GM19238 (cell line): ENCODE measurements around the gene CRTAC1.

Experiments used
- DNase-seq: peaks from one replicate; pipeline ENCODE4 v3.0.0; 2011; ENCODE audit warnings: low spot score; ENCODE audit not compliant: insufficient read length

CRTAC1 gene

GRCh38 chr10:97901381-97901780 is 129.0 kb downstream of the CRTAC1 start:
- no peak for DNase-seq

DNA sequence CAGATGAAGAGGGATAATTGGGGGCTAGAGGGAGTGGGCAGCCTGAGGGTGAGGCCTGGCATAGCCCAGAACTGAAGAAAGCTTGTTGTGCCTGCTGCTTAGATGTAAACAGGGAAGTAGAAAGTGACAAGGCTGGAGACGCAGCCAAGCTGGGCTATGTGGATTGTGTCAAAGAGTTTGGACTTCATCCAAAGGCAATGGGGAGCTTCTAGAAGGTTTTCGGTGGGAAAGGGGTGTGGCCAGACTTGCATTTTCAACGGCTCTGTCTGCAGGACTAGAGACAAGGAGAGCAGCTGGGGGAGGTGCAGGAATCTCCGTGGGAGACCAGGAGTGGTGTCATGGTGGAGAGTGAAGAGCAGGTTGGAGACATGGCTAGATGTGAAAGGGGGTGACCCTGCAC is 132.0 kb downstream of the CRTAC1 start:
- DNase-seq = no peak

GRCh38 chr10:97896756-97897358 is 133.6 kb downstream of the CRTAC1 start:
- DNase-seq = no peak

- DNase-seq = no peak
Measured at GRCh38 chr10:97895915-97896314, 134.5 kb downstream of the CRTAC1 start.

- no peak for DNase-seq
Measured at GRCh38 chr10:97895084-97895483, 135.3 kb downstream of the CRTAC1 start.

DNA sequence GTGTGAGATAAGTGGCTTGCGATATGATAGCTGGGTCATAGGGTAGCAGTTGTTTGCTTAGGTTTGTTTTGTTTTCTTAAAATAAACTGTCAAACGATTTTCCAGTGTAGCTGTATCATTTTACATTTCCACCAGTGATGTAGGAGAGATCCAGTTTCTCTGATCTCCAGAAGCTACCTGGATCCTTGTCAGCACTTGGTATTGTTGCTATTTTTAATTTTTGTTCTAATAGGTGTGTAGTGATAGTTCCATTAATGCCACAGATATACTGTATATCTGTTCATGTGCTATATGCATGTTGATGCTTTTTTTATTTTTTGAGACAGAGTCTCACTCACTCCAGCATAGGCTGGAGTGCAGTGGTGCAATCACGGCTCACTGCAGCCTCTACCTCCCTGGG is 136.3 kb downstream of the CRTAC1 start:
- DNase-seq = no peak

DNA sequence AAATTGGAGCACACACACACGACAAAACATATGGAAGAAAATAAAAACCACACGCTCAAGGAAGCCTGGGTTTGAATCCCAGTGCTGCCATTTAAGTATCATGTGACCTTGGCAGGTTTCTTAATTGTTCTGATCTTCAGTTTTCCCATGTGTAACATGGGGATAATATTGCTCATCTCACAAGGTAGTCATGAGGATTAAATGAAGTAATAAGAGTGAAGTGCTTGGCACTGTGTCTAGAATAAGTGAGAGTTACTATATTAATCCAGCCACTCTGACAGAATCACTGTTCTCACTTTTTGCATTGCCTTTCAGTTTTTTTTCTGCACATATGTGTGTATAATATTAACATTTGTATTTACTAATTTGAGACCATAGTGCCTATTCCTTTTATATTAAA is 137.5 kb downstream of the CRTAC1 start:
- no peak for DNase-seq

DNA sequence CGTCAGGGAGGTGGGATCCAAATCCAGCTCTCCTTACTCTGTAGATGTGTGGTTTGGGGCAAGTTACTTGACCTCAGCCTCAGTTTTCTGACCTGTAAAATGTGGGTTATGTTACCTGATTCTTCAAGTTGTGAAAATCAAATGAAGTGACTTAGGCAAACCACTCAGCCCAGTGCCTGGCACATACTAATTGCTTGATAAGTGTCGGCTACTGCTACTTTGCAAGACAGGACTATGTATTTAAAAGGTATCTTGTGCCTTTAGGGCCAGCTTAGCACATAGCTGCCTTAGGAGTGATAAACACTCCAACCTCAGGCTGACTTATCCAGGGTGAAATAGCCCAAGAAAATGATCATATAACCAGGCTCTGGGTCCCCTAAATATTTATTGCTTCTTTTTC is 137.9 kb downstream of the CRTAC1 start:
- DNase-seq = no peak

- DNase-seq = no peak
Measured at GRCh38 chr10:97891497-97892167, 138.8 kb downstream of the CRTAC1 start.

DNA sequence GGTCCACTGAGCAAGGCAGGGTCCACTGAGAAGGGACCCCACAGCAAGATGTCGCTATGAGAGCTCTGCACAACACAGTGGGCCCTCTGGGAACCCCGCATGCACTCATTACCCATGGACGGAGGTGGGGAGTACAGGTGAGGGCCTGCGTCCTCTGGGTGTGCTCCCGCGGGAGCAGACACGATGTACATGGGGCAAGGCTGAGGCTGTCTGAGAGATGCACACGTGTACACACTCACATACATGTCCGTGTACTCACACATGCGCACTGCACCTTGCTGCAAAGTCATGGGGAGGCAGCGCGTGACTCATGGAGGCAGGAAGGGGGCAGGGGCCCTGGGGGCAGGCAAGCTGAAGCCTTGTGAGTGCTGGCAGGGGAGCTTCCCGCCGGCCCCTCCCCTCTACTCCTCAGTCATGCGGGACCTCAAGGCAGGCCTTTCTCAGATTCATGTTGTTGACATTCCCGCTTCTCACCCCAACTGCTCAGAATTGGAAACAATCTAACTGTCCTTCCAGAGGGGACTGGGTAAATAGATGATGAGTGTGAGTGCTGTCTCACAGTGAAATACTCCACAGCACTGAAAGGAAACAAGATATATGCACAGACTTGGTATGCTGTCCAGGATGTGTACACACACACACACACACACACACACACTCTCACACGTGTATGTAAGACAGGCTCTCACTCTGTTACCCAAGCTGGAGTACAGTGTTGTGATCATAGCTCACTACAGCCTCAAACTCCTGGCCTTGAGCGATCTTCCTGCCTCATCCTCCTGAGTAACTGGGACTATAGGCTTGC is 140.8 kb downstream of the CRTAC1 start:
- DNase-seq = no peak

DNA sequence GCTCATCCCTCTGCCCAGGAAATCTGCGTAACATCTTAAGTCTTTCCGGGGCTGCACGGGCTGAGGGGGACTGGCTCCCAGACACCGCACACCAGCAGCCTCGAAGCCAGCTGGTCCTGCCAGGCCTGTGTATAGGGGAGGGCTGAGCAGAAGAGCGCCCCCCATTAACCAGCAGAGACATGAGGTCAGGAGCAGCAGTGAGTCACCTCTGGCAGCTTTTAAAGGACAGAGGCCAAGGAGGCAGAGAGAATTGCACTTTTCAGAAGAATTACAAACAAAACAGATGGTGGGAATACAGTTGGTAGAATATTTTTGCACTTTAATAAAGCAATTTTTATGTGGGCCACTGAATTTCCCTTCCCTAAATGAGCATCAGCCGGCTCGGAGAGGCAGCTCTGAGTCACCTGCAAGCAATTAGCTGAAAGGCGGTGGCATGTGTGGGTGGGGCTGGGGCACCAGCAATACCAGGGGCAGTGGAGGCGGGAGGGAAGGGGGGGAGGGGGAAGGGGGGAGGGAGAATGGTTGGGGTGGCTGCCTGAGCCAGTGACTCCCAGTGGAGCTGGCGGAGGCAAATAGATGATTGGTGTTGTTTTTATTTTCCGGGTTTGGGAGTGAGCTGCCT is 141.7 kb downstream of the CRTAC1 start:
- no peak for DNase-seq

GRCh38 chr10:97888134-97888533 is 142.3 kb downstream of the CRTAC1 start:
- DNase-seq = no peak

- no peak for DNase-seq
Measured at GRCh38 chr10:97887399-97887798, 143.0 kb downstream of the CRTAC1 start.

- DNase-seq = no peak
Measured at GRCh38 chr10:97886286-97886685, 144.1 kb downstream of the CRTAC1 start.

GRCh38 chr10:97883092-97883485 is 147.3 kb downstream of the CRTAC1 start:
- no peak for DNase-seq

GRCh38 chr10:97882142-97883091 is 148.0 kb downstream of the CRTAC1 start:
- DNase-seq = no peak

- DNase-seq = no peak
Measured at GRCh38 chr10:97880109-97880508, 150.3 kb downstream of the CRTAC1 start.

DNA sequence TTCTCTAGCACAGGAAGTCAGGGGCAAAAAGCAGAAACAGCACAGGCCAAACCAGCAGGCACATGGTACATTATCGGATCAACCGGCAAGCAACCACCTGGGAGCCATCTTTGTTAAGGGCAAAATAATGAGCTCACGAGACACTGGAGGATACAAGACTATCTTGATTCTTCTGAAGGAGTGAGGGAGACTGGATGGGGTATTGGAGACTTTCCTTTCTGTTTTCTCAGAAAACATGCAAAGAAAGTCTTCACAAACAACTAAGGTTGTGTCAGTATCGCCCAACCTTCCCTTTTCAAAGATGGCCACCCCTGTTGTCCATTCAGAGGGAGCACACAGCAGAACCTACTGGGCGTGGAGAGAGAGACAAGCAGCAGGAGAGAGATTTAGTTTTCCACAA is 151.2 kb downstream of the CRTAC1 start:
- DNase-seq = no peak

DNA sequence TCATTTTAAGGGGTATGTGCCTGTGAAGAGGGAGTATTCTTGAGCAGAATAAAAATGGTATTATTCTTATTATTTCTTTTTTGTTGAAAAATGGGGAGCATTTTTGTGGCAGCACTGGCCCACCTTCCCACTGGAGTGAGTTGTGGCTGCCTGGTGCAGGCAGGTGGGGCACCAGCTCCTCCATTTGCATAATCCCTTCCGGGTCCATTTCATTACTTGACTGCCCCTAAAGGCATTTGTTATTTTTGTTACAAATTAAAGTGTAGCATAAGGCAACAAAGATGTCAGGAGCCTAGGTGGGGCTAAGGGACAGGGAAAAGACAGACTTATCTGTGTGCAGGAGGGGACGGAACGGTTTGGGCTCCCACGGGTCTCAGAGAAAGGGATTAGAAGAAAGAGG is 154.0 kb downstream of the CRTAC1 start:
- no peak for DNase-seq

DNA sequence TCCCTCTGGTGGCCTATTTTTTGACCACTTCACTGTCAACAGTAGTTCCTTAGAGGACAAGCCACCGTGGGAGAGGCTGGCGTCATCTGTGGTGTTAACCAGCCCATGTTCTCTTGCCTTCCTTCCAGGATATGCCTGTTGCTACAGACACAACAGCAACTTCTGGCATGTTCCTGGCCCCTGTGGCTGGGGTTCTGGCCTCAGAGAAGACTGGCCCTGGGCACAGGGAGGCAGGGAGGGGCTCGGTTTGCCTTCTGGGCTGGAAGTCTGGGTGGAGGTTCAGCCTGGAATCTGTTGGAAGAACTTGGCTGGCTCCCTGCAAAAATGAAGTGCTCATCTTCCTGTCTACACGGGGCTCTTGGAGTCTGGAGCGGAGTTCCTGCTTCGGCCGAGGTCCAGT is 155.0 kb downstream of the CRTAC1 start:
- DNase-seq = no peak

- DNase-seq = no peak
Measured at GRCh38 chr10:97874332-97874731, 156.1 kb downstream of the CRTAC1 start.
